HUES48 (cell line): ENCODE results near the gene PDLIM7.
"Not testable (repeated sequence)": the region's sequence is repeated elsewhere in the genome, so short reads cannot be mapped to it uniquely, and the experiment has no call there.

Experiments
- H3K27ac ChIP-seq: one replicate; pipeline ENCODE4 v1.7.0; 2013; ENCODE audit warnings: low read depth, low read length, inconsistent platforms
- H3K27me3 ChIP-seq: 2 replicates; pipeline ENCODE4 v1.6.1; 2013; ENCODE audit warnings: mild to moderate bottlenecking, low read length; ENCODE audit not compliant: control insufficient read depth, insufficient read depth
- H3K36me3 ChIP-seq: 2 replicates; pipeline ENCODE4 v1.6.1; 2013; ENCODE audit warnings: low read length; ENCODE audit not compliant: control insufficient read depth, insufficient read depth
- H3K4me1 ChIP-seq: 2 replicates; pipeline ENCODE4 v1.6.1; 2013; ENCODE audit warnings: mild to moderate bottlenecking, low read length; ENCODE audit not compliant: control insufficient read depth, insufficient read depth
- H3K4me3 ChIP-seq: 2 replicates; pipeline ENCODE4 v1.5.1; 2013; ENCODE audit warnings: mild to moderate bottlenecking, low read depth, low read length
- H3K9ac ChIP-seq: 2 replicates; pipeline ENCODE4 v1.6.1; 2013; ENCODE audit warnings: mild to moderate bottlenecking, low read depth, low read length, moderate library complexity
- H3K9me3 ChIP-seq: 2 replicates; pipeline ENCODE4 v1.6.1; 2013; ENCODE audit warnings: low read length; ENCODE audit not compliant: control insufficient read depth, insufficient read depth

Gene PDLIM7

GRCh38 chr5:177487975-177488374 is 9.4 kb downstream of the PDLIM7 start:
- Histone ChIP-seq H3K27me3 (no peaks in the 10 kb centered on the region), H3K9me3 (no peaks in the 10 kb centered on the region), H3K4me3 (no peak overlapping the region), H3K4me1 (peaks cover 3% of the 10 kb centered on the region; the same call in 1 of the 2 replicates), H3K9ac (no peak overlapping the region), H3K27ac (no peak overlapping the region), H3K36me3 (peaks cover 80% of the 10 kb centered on the region)

GRCh38 chr5:177487144-177487543 is 10.3 kb downstream of the PDLIM7 start:
- H3K9me3 ChIP-seq = no peaks in the 10 kb centered on the region
- peaks cover 77% of the 10 kb centered on the region for H3K36me3 ChIP-seq
- H3K27ac ChIP-seq = no peak overlapping the region
- no peaks in the 10 kb centered on the region for H3K27me3 ChIP-seq
- H3K9ac ChIP-seq = no peak overlapping the region
- no peak overlapping the region for H3K4me3 ChIP-seq
- H3K4me1 ChIP-seq = peaks cover 3% of the 10 kb centered on the region; the same call in 1 of the 2 replicates

- Histone ChIP-seq H3K4me1 (peaks cover 2% of the 10 kb centered on the region; the same call in 1 of the 2 replicates), H3K9ac (no peak overlapping the region), H3K36me3 (peaks cover 82% of the 10 kb centered on the region), H3K27me3 (no peaks in the 10 kb centered on the region), H3K9me3 (no peaks in the 10 kb centered on the region), H3K27ac (no peak overlapping the region), H3K4me3 (no peak overlapping the region)
These were observed 11.1 kb downstream of the PDLIM7 start for GRCh38 chr5:177486256-177486655.

- H3K27ac ChIP-seq = not testable (repeated sequence)
These were observed 11.7 kb downstream of the PDLIM7 start for GRCh38 chr5:177485753-177486152.

GRCh38 chr5:177484902-177485549 is 12.4 kb downstream of the PDLIM7 start:
- Histone ChIP-seq H3K27me3 (no peaks in the 10 kb centered on the region), H3K9ac (no peak overlapping the region), H3K4me1 (no peaks in the 10 kb centered on the region), H3K27ac (no peak overlapping the region), H3K9me3 (no peaks in the 10 kb centered on the region), H3K4me3 (no peak overlapping the region), H3K36me3 (peaks cover 69% of the 10 kb centered on the region)

More at GRCh38 chr5:177485753-177486152, 11.7 kb downstream of the PDLIM7 start:
- not testable (repeated sequence) for H3K9ac ChIP-seq, H3K9me3 ChIP-seq, H3K4me1 ChIP-seq, H3K27me3 ChIP-seq, H3K4me3 ChIP-seq
- H3K36me3 ChIP-seq = peaks cover 77% of the 10 kb centered on the region

- Histone ChIP-seq H3K4me3 (no peak overlapping the region), H3K4me1 (no peaks in the 10 kb centered on the region), H3K9ac (no peak overlapping the region), H3K36me3 (peaks cover 63% of the 10 kb centered on the region), H3K27ac (no peak overlapping the region), H3K27me3 (no peaks in the 10 kb centered on the region), H3K9me3 (no peaks in the 10 kb centered on the region)
These were observed 13.2 kb downstream of the PDLIM7 start for GRCh38 chr5:177483994-177484901.

- H3K4me1 ChIP-seq = no peaks in the 10 kb centered on the region
- no peak overlapping the region for H3K27ac ChIP-seq
- H3K4me3 ChIP-seq = no peak overlapping the region
- H3K36me3 ChIP-seq = peaks cover 52% of the 10 kb centered on the region
- no peaks in the 10 kb centered on the region for H3K9me3 ChIP-seq
- H3K9ac ChIP-seq = no peak overlapping the region
- no peaks in the 10 kb centered on the region for H3K27me3 ChIP-seq
These were observed 14.4 kb downstream of the PDLIM7 start for GRCh38 chr5:177483042-177483441.

GRCh38 chr5:177482359-177482795 is 15.0 kb downstream of the PDLIM7 start:
- Histone ChIP-seq H3K4me3 (no peak overlapping the region), H3K4me1 (no peaks in the 10 kb centered on the region), H3K27ac (no peak overlapping the region), H3K9me3 (no peaks in the 10 kb centered on the region), H3K9ac (no peak overlapping the region), H3K27me3 (no peaks in the 10 kb centered on the region), H3K36me3 (peaks cover 45% of the 10 kb centered on the region)

- H3K9ac ChIP-seq = no peak overlapping the region
- no peak overlapping the region for H3K27ac ChIP-seq
- H3K36me3 ChIP-seq = peaks cover 27% of the 10 kb centered on the region
- H3K27me3 ChIP-seq = no peaks in the 10 kb centered on the region
- H3K4me3 ChIP-seq = no peak overlapping the region
- peaks cover 12% of the 10 kb centered on the region for H3K4me1 ChIP-seq
- no peaks in the 10 kb centered on the region for H3K9me3 ChIP-seq
These were observed 17.6 kb downstream of the PDLIM7 start for GRCh38 chr5:177479774-177480173.

- Histone ChIP-seq H3K36me3 (peaks cover 20% of the 10 kb centered on the region), H3K9me3 (no peaks in the 10 kb centered on the region), H3K4me1 (peaks cover 18% of the 10 kb centered on the region), H3K4me3 (no peak overlapping the region), H3K27ac (no peak overlapping the region), H3K9ac (no peak overlapping the region), H3K27me3 (no peaks in the 10 kb centered on the region)
These were observed 18.4 kb downstream of the PDLIM7 start for GRCh38 chr5:177478711-177479646.
